Endometrial microvascular endothelial cells (primary cell): Measurements from ENCODE around the gene METTL14. TPM values are rescaled to one million over a fixed set of nuclear protein-coding genes. Genes with fewer than 3 reads are reported as not detected.

ENCODE experiments used
- in situ Hi-C: cut with HindIII; loops from 2 replicates; pipeline ENCODE4 v1.10.0; 2017; ENCODE audit warnings: low sequenced_read_pairs, low pct_unique_long_range_greater_than_20kb; ENCODE audit errors: inconsistent ontology term
- total RNA-seq: library from RNA; depleted of rRNA; stranded (reverse); fragments of >200 nt; gene quantifications from one replicate; pipeline ENCODE4 v1.2.3, GENCODE V29; 2015; ENCODE audit errors: inconsistent ontology term

METTL14 gene
- total RNA-seq, 1 donor from 2014 or later = 65.3 TPM

GRCh38 chr4:118755438-118756226 is 70.4 kb downstream of the METTL14 start:
- in situ Hi-C loops = no loop called here

GRCh38 chr4:118756429-118756828 is 71.2 kb downstream of the METTL14 start:
- in situ Hi-C loops = no loop called here

- in situ Hi-C loops = no loop called here
Observed at GRCh38 chr4:118756958-118757357, 71.8 kb downstream of the METTL14 start.

GRCh38 chr4:118757761-118758251 is 72.6 kb downstream of the METTL14 start:
- in situ Hi-C loops = no loop called here

- in situ Hi-C loops = no loop called here
Observed at GRCh38 chr4:118758293-118758692, 73.1 kb downstream of the METTL14 start.

GRCh38 chr4:118759481-118759880 is 74.3 kb downstream of the METTL14 start:
- in situ Hi-C loops = no loop called here

GRCh38 chr4:118760092-118760491 is 74.9 kb downstream of the METTL14 start:
- in situ Hi-C loops = no loop called here

GRCh38 chr4:118760493-118760892 is 75.3 kb downstream of the METTL14 start:
- in situ Hi-C loops = no loop called here

GRCh38 chr4:118761397-118762016 is 76.3 kb downstream of the METTL14 start:
- in situ Hi-C loops = no loop called here

- in situ Hi-C loops = no loop called here
Observed at GRCh38 chr4:118762155-118762554, 77.0 kb downstream of the METTL14 start.

- in situ Hi-C loops = no loop called here
Observed at GRCh38 chr4:118762730-118763477, 77.7 kb downstream of the METTL14 start.

Other genes starting within 250 kb of the METTL14 start
- gene SEC24D, start 150.7 kb downstream of the METTL14 start, total RNA-seq = 79.9 TPM
- gene SYNPO2, start 203.5 kb downstream of the METTL14 start, total RNA-seq = 0.19 TPM